NCI-H524 treated with DMSO at 0.1 percent for 48 hours (cell line): ENCODE measurements around the gene ST6GALNAC1.

Experiments
- DNase-seq: peaks from one replicate; lab custom pipeline; 2025; lab: John Stamatoyannopoulos, UW

Gene ST6GALNAC1

GRCh38 chr17:76643553-76644148 lies at the start of gene ST6GALNAC1:
TSS of gene ST6GALNAC1 (minus strand) at chr17:76643757. CDS start at chr17:76643638, 119 bp downstream.
- no peak for DNase-seq

- no peak for DNase-seq
These were observed 48.0 kb upstream of the ST6GALNAC1 start for GRCh38 chr17:76691379-76692191.

- DNase-seq: no peak
These were observed 47.2 kb upstream of the ST6GALNAC1 start for GRCh38 chr17:76690596-76691280.

- DNase-seq: no peak
These were observed 46.3 kb upstream of the ST6GALNAC1 start for GRCh38 chr17:76689859-76690258.

GRCh38 chr17:76688165-76688622 lies 44.6 kb upstream of the ST6GALNAC1 start:
- DNase-seq: no peak

GRCh38 chr17:76687298-76688164 lies 44.0 kb upstream of the ST6GALNAC1 start:
- DNase-seq: no peak

- no peak for DNase-seq
These were observed 43.2 kb upstream of the ST6GALNAC1 start for GRCh38 chr17:76686538-76687297.

GRCh38 chr17:76685846-76686245 lies 42.3 kb upstream of the ST6GALNAC1 start:
- no peak for DNase-seq

GRCh38 chr17:76685366-76685765 lies 41.8 kb upstream of the ST6GALNAC1 start:
- no peak for DNase-seq

GRCh38 chr17:76684756-76685155 lies 41.2 kb upstream of the ST6GALNAC1 start:
- no peak for DNase-seq

GRCh38 chr17:76683921-76684745 lies 40.6 kb upstream of the ST6GALNAC1 start:
- DNase-seq: no peak

- DNase-seq: peak; percentile 24
These were observed 39.6 kb upstream of the ST6GALNAC1 start for GRCh38 chr17:76683011-76683755.

GRCh38 chr17:76682296-76682695 lies 38.7 kb upstream of the ST6GALNAC1 start:
- DNase-seq: no peak

- peak; percentile 68 for DNase-seq
These were observed 37.9 kb upstream of the ST6GALNAC1 start for GRCh38 chr17:76681222-76682137.

- DNase-seq: no peak
These were observed 35.7 kb upstream of the ST6GALNAC1 start for GRCh38 chr17:76679239-76679638.

GRCh38 chr17:76678330-76678729 lies 34.8 kb upstream of the ST6GALNAC1 start:
- DNase-seq: no peak

- DNase-seq: no peak
These were observed 33.8 kb upstream of the ST6GALNAC1 start for GRCh38 chr17:76677406-76677805.

- DNase-seq: no peak
These were observed 33.1 kb upstream of the ST6GALNAC1 start for GRCh38 chr17:76676629-76677028.
